Activated CD8-positive, alpha-beta memory T cell treated with anti-CD3 and anti-CD28 coated beads, Interleukin-2, amount 50 U/mL, for 24 hours (primary cell): ENCODE results near the gene CMTM7.
"Not testable (repeated sequence)": the region's sequence is repeated elsewhere in the genome, so short reads cannot be mapped to it uniquely, and the experiment has no call there.

Experiments used
- DNase-seq: peaks from one replicate; pipeline ENCODE4 v3.0.0-alpha.2; 2020; ENCODE audit errors: extremely low read depth

Gene CMTM7

DNA sequence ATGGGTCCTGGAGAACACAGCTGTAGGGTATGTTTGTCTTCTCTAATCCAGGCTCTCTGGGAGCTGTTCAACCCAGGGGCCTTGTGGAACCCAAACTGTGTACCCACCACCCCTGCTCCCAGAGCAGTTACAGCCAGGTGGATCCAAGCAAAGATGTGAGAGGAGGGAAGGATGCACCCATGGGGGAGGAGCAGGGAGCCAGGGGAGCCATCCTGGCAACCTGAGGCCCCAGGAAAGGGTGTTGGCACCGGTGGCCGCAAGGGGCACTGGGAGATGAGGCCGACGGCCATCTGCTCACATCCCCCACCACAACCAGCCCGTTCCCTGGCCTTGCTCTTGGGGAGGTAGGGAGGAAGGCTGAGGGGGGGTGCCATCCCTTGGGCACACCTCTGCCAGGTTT is 67.8 kb downstream of the CMTM7 start:
- DNase-seq, result no peak

DNA sequence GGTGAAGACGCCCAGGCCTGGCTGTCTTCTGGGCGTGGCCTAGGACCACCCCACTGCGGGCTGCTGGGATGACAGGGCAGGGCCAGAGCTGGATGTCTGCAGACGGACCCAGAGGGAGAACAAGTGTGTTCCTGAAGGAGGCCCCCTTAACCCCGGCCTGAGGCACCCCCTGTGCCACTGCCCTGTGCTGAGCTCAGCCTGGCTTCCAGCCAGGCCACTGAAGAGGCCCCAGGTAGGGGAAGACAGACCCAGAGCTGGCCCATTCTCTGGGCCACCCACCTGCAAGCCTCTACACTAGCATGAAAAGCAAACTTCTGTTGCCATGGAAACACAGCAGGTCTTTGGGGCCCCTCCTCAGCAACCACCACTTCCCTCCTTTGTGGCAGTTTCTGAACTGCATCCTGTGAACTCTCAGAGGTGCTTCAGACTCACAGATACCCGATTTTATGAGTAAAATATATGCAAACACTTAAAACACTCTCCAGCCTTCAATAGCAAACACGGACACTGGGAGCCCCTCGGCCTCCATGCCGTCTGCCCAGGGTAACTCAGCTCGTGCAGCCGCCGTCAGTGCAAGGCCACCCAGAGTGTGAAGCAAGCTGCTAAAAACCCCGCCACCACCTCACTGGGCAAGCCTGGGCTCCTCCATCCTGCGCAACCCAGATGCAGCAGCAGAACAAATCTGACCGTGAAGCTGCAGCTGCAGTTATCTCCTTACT is 68.5 kb downstream of the CMTM7 start:
- peak; percentile 14 for DNase-seq

GRCh38 chr3:32460817-32461496 is 69.3 kb downstream of the CMTM7 start:
- DNase-seq, result not testable (repeated sequence)

GRCh38 chr3:32462191-32462986 is 70.7 kb downstream of the CMTM7 start:
- not testable (repeated sequence) for DNase-seq

- DNase-seq, result not testable (repeated sequence)
Observed at GRCh38 chr3:32463415-32463814, 71.8 kb downstream of the CMTM7 start.

GRCh38 chr3:32464726-32465125 is 73.1 kb downstream of the CMTM7 start:
- DNase-seq, result not testable (repeated sequence)

DNA sequence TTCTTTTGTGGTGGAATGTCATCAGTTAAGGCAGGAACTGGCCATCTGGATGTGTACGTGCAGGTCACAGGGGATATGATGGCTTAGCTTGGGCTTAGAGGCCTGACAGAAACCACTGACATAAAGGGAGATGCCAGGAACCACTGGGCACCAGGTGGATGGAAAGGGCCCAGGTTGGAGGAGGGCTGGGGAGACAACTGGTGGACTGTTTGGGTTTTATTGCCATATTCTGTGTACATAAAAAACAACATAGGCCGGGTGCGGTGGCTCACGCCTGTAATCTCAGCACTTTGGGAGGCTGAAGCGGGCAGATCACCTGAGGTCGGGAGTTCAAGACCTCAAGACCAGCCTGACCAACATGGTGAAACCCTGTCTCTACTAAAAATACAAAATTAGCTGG is 75.2 kb downstream of the CMTM7 start:
- not testable (repeated sequence) for DNase-seq

DNA sequence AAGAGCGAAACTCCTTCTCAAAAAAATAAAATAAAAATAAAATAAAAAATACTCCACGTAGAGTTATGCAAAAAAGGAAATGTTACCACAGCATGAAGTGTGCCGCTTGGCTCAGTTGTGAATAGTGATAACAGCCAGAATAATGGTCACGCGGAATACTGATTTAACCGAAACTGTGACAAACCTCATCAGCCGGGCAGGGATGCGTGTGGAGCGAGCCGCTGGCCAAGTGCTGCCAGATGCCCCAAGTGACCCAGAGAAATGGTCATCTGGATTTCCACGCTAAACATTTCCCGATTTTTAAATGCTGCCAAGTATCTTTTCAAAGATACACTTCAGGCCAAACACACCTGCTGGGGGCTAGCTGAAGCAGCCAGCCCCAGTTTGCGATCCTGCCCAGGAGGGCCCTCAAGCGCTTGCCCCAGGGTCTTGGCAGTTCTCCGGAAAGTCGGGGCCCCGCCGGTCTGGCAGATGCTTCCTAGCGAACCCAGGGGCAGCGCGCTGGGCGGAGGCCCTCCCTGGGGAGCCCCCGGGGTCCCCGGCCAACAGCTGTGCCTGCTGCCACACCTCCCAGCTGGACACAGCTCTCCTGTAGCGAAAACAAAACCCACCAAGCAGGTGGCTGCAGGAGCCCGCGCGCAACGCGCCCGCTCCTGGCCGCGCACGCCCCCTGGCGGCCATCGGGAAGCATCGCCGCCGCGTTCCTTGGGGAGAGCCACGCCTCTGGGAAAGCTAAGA is 75.8 kb downstream of the CMTM7 start:
- DNase-seq, result peak; percentile 39

GRCh38 chr3:32469151-32469874 is 77.7 kb downstream of the CMTM7 start:
- DNase-seq, result no peak

- DNase-seq, result no peak
Observed at GRCh38 chr3:32470362-32470761, 78.7 kb downstream of the CMTM7 start.

DNA sequence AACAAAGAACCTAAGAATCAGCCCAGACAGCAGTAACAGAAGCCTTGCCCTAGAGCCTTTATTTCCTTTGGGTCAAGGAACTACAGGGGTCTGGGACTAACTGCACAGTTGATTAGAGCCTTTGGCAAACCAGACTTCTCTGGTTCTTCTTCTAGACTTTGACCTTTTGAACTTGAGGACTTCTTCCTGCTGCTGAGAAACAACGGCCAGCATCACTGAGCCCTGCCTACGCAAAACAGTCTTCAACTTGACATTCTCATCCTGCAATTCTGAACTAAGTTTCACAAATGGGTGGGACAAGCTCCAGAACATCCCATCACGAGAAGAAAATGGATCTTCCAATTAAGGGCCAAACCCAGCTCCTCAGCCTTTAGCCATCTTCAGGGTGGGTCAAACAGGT is 79.6 kb downstream of the CMTM7 start:
- DNase-seq, result no peak

GRCh38 chr3:32472151-32472550 is 80.5 kb downstream of the CMTM7 start:
- not testable (repeated sequence) for DNase-seq

- no peak for DNase-seq
Observed at GRCh38 chr3:32474201-32474600, 82.5 kb downstream of the CMTM7 start.

GRCh38 chr3:32480604-32481003 is 89.0 kb downstream of the CMTM7 start:
- DNase-seq, result no peak

- DNase-seq, result no peak
Observed at GRCh38 chr3:32481791-32482631, 90.4 kb downstream of the CMTM7 start.

DNA sequence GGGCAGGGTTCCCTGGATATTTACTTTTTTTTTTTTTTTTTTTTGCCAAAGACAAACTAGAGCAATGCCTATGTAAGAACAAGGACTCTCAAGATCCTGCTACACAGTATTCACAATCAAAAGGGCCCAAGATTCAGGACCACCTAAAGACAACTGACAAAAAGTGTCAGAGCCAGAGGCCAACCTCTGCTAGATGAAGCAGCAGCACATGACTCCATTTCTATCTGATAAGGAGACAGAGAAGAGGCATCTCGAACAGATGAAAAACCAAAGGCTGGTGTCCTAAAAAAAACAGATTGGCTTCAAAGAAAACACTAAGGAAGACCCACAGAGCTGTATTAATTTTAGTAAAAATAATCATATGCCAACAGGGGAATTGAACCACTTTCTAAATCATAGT is 91.0 kb downstream of the CMTM7 start:
- no peak for DNase-seq

- no peak for DNase-seq
Observed at GRCh38 chr3:32483772-32484171, 92.1 kb downstream of the CMTM7 start.

GRCh38 chr3:32484436-32484835 is 92.8 kb downstream of the CMTM7 start:
- no peak for DNase-seq

DNA sequence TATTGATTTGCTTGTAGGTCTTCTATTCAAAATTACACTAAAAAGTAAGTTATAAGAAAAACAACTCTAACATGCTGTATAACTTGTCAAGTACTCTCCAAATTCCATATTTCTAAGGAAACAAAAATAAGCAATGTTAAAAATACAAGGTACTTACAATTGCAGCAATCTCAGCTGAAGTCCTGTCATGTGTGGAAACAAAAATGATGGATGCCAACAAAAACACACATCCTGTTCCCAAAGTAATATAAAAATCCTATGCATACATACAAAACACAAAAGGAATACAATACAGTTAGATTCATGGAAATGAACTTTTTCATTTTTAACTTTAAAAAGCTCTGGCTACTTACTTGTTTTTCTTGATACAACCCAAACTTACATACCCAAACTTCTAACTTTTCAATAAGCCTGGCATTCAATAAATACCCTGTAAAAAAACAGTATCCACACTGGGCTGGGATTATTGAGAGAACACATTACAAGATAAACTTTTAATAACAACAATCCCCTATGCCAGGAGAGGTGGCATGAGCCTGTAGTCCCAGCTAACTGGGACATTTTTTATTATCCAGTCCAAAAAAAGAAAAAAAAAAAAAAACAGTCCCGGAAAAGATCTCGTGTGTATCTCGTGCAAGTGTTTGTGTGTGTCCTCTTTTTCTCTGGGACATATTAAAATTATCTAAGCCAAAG is 96.3 kb downstream of the CMTM7 start:
- DNase-seq, result no peak
